Measurements from ENCODE around the gene ABCB9. TPM values are rescaled to one million over a fixed set of nuclear protein-coding genes. Genes with fewer than 3 reads are reported as not detected.

The ABCB9 gene
- polyA plus RNA-seq, 1 experiment = 6.1 TPM

DNA sequence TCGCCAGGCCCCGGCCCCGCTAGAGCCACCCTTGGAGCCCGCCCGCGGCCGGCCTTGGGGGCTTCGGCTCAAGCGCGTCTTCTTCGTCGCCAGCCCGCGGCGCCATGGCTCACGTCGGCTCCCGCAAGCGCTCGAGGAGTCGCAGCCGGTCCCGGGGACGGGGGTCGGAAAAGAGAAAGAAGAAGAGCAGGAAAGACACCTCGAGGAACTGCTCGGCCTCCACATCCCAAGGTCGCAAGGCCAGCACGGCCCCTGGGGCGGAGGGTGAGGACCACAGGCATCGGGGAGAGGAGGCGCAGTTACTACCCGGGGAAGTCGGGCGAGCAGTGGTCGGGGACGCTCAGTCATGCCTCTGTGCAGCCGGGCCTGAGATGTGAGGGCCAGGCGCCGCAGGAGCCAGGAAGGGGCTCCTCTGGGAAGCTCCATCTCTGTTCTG is 14.8 kb upstream of the ABCB9 start:
- CTCF ChIA-PET = interaction anchor here (0.8 kb wide), 1 partner anchor 257 kb away, joined by 3 read pairs; no protein-coding TSS in a partner anchor

DNA sequence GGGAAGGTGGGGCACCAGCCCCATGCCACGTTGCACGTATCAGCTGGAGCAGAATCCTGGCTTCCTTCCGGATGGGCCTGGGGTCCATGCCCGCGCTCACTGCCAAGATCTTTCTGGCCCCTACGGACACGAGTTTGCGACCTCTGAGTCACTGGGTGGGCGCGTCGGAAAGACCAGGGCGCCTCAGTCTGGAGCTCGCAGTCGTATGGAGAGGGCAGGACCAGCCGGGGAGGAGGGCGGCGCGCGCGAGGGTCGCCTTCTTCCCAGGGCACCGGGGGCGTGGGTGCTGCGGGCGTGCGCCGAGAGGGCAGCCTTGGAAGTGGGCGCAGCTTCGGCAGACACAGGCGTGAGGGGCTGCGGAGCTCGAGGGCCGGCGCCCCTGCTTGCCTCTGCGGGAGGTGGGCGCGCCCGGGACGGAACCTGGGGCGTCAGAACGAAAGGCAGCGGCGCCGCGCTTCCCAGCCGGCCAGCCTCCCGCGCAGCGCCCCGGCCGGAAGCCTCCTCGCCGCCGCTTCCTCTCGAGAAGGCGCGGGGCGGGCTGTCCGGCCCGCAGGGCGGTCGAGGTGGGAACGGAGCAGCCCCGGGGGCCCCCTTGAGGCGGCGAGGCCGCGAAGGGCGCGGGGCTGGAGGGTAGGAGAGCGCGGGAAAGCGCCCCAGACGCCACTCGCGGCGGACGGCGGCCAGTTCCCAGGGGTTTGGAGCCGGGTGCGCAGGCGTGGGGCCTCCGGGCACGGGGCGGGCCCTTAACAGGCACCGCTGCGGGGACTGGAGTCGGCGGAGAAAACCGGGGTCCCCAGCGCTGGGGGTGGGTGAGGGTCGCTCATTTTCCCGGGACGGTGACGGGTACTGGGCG is 14.1 kb upstream of the ABCB9 start, which contains the start of gene ARL6IP4:
Gene ARL6IP4 (plus strand): TSS at position 499 of the 853 bp plus-strand sequence. CDS start 459 bp downstream, outside the sequence.
- no peak for DNase-seq (ENCODE audit: low read depth)
- Histone ChIP-seq H3K36me3 (ENCODE audit: control insufficient read depth, insufficient read depth, low read length) (peaks cover 13% of the 10 kb centered on the region), H3K4me3 (ENCODE audit: low read depth, low read length) (peak within 1 kb of the TSS; percentile 91), H3K27me3 (ENCODE audit: control insufficient read depth, insufficient read depth, low read length) (no peaks in the 10 kb centered on the region)
- TF ChIP-seq, protein P1, sequence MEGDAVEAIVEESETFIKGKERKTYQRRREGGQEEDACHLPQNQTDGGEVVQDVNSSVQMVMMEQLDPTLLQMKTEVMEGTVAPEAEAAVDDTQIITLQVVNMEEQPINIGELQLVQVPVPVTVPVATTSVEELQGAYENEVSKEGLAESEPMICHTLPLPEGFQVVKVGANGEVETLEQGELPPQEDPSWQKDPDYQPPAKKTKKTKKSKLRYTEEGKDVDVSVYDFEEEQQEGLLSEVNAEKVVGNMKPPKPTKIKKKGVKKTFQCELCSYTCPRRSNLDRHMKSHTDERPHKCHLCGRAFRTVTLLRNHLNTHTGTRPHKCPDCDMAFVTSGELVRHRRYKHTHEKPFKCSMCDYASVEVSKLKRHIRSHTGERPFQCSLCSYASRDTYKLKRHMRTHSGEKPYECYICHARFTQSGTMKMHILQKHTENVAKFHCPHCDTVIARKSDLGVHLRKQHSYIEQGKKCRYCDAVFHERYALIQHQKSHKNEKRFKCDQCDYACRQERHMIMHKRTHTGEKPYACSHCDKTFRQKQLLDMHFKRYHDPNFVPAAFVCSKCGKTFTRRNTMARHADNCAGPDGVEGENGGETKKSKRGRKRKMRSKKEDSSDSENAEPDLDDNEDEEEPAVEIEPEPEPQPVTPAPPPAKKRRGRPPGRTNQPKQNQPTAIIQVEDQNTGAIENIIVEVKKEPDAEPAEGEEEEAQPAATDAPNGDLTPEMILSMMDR (IDR thresholded peaks at IDR 0.05; ENCODE audit: insufficient read depth, low read depth, low read length) = no peak
- ChIA-PET CTCF (interaction anchor here (0.8 to 1.2 kb wide), 6 partner anchors 8 to 258 kb away, joined by 3 read pairs; no protein-coding TSS in a partner anchor), POLR2A (no interaction called here)

More for the DNA sequence above, 14.8 kb upstream of the ABCB9 start:
- no peaks in the 10 kb centered on the region for H3K27me3 ChIP-seq (ENCODE audit: control insufficient read depth, insufficient read depth, low read length)
- peaks cover 13% of the 10 kb centered on the region for H3K36me3 ChIP-seq (ENCODE audit: control insufficient read depth, insufficient read depth, low read length)
- TF ChIP-seq, protein P1 (IDR thresholded peaks at IDR 0.05; ENCODE audit: insufficient read depth, low read depth, low read length) = 0 out of 2 replicates have a peak, but pooled peaks have one; percentile 6
- no peak for DNase-seq (ENCODE audit: low read depth)
- POLR2A ChIA-PET = no interaction called here
- H3K4me3 ChIP-seq (ENCODE audit: low read depth, low read length) = peak overlapping the region; percentile 91

GRCh38 chr12:122979908-122980182 is 13.6 kb upstream of the ABCB9 start:
- CTCF ChIA-PET = interaction anchor here (1.0 to 1.2 kb wide), 5 partner anchors 8 to 258 kb away, joined by 3 read pairs; no protein-coding TSS in a partner anchor
- Histone ChIP-seq H3K27me3 (ENCODE audit: control insufficient read depth, insufficient read depth, low read length) (no peaks in the 10 kb centered on the region), H3K36me3 (ENCODE audit: control insufficient read depth, insufficient read depth, low read length) (peaks cover 13% of the 10 kb centered on the region), H3K4me3 (ENCODE audit: low read depth, low read length) (peak overlapping the region; percentile 91)
- DNase-seq (ENCODE audit: low read depth) = no peak
- TF ChIP-seq, protein P1 (IDR thresholded peaks at IDR 0.05; ENCODE audit: insufficient read depth, low read depth, low read length) = no peak
- POLR2A ChIA-PET = no interaction called here

- Histone ChIP-seq H3K4me3 (ENCODE audit: low read depth, low read length) (peak overlapping the region; percentile 91), H3K27me3 (ENCODE audit: control insufficient read depth, insufficient read depth, low read length) (no peaks in the 10 kb centered on the region), H3K36me3 (ENCODE audit: control insufficient read depth, insufficient read depth, low read length) (peaks cover 13% of the 10 kb centered on the region)
- CTCF ChIA-PET = interaction anchor here (1.0 to 1.4 kb wide), 6 partner anchors 7 to 259 kb away, joined by 3 to 7 read pairs (median 3); no protein-coding TSS in a partner anchor
- TF ChIP-seq, protein P1 (IDR thresholded peaks at IDR 0.05; ENCODE audit: insufficient read depth, low read depth, low read length) = no peak
- POLR2A ChIA-PET = no interaction called here
- no peak for DNase-seq (ENCODE audit: low read depth)
These were observed 13.0 kb upstream of the ABCB9 start for GRCh38 chr12:122979001-122979907.
